HepG2 (cell line): Measurements from ENCODE around the gene SART1. TPM values are rescaled to one million over a fixed set of nuclear protein-coding genes. Genes with fewer than 3 reads are reported as not detected.
A peak's percentile ranks its signal among the peaks of the same experiment; 100 is the strongest.

Source experiments
- ATAC-seq: fragments of 200-7000 bp; cut with Tn5 transposase; 3 replicates; pipeline ENCODE4 v1.9.1; 2020; ENCODE audit warnings: mild to moderate bottlenecking, moderate library complexity
- BruUV-seq: library from RNA; stranded (reverse); fragments of 400-500 nt; replicated peaks from 2 replicates; lab custom pipeline; 2021; lab: Mats Ljungman, UMichigan
- CTCF ChIA-PET: fragments of 300-600 bp; formaldehyde crosslinking; extraction: SDS; loops from one replicate; lab custom pipeline; 2021; ENCODE audit warnings: low total read pairs, inconsistent platforms, low intra/inter-chr PET ratio; lab: Yijun Ruan, JAX
- POLR2A ChIA-PET: fragments of 350-600 bp; sonication (Branson Sonifier 250); formaldehyde crosslinking; loops from one replicate; lab custom pipeline; 2020; ENCODE audit warnings: antibody characterized with exemption, inconsistent platforms; lab: Yijun Ruan, JAX
- DNase-seq: peaks from one replicate; pipeline ENCODE4 v3.0.0-alpha.2; 2015; ENCODE audit warnings: low spot score
- FAIRE-seq: peaks from 3 replicates; lab custom pipeline; 2011; peaks lifted over from hg19 to GRCh38; lab: Jason Lieb, UNC
- H2AFZ ChIP-seq: one replicate; pipeline ENCODE4 v1.6.1; 2011; ENCODE audit warnings: low read length, inconsistent platforms
- H3K27ac ChIP-seq: fragments of 300-600 bp; 3 replicates; pipeline ENCODE4 v1.8.0; 2011; ENCODE audit warnings: mixed run types, mild to moderate bottlenecking, mixed read lengths, low read length, inconsistent platforms; ENCODE audit not compliant: insufficient read depth; ENCODE audit errors: extremely low read length
- H3K27me3 ChIP-seq, 2 experiments: fragments of 200-600 bp in 1 of 2; 2 replicates in 1 of 2; 3 replicates in 1 of 2; pipeline versions ENCODE4 v1.6.0 to v1.8.0; 2011; ENCODE audit warnings: low read length in 2 of 2, mild to moderate bottlenecking in 2 of 2, moderate library complexity in 2 of 2, inconsistent platforms in 1 of 2; ENCODE audit not compliant: insufficient read depth in 2 of 2, control insufficient read depth in 1 of 2
- H3K36me3 ChIP-seq, 2 experiments: fragments of 200-600 bp in 1 of 2; replicated peaks in 1 of 2; 2 replicates in 1 of 2; 3 replicates in 1 of 2; pipeline versions ENCODE4 v1.5.1 to v1.8.0; 2011; ENCODE audit warnings: low read length in 2 of 2, inconsistent platforms in 1 of 2; ENCODE audit not compliant: insufficient read depth in 2 of 2, control insufficient read depth in 1 of 2
- H3K4me1 ChIP-seq: 2 replicates; pipeline ENCODE4 v1.5.1; 2012; ENCODE audit warnings: low read length, inconsistent platforms; ENCODE audit not compliant: insufficient read depth
- H3K4me2 ChIP-seq: 2 replicates; pipeline ENCODE4 v1.6.0; 2011; ENCODE audit warnings: low read depth, low read length, inconsistent platforms
- H3K4me3 ChIP-seq, 3 experiments: fragments of 200-600 bp in 1 of 3; sonication (generic), shearing (Covaris generic) in 1 of 3; replicated peaks in 1 of 3; 2 replicates each; pipeline ENCODE4 v1.5.1; 2011 to 2016; ENCODE audit warnings: low read length in 3 of 3, inconsistent platforms in 2 of 3, low read depth in 2 of 3, mild to moderate bottlenecking in 2 of 3, control low read depth in 1 of 3, mixed read lengths in 1 of 3; ENCODE audit not compliant: insufficient read depth in 1 of 3
- H3K79me2 ChIP-seq: one replicate; pipeline ENCODE4 v1.6.1; 2011; ENCODE audit warnings: low read length, inconsistent platforms; ENCODE audit not compliant: insufficient read depth
- H3K9ac ChIP-seq: 2 replicates; pipeline ENCODE4 v1.6.0; 2011; ENCODE audit warnings: mild to moderate bottlenecking, low read depth, low read length, inconsistent platforms; ENCODE audit not compliant: insufficient read depth
- H3K9me3 ChIP-seq: 2 replicates; pipeline ENCODE4 v1.5.1; 2012; ENCODE audit warnings: mild to moderate bottlenecking, low read length
- H4K20me1 ChIP-seq: 2 replicates; pipeline ENCODE4 v1.6.0; 2011; ENCODE audit warnings: inconsistent platforms, mild to moderate bottlenecking, low read length, moderate library complexity; ENCODE audit not compliant: insufficient read depth
- WGBS: methylation state at CpG from one replicate; pipeline ENCODE4 v1.1.6; 2017; ENCODE audit warnings: low lambda C conversion rate; 5-methylcytosine and 5-hydroxymethylcytosine counted together
- in situ Hi-C: cut with HindIII; loops from 2 replicates; pipeline ENCODE4 v1.10.0; 2017; ENCODE audit warnings: low pct_unique_long_range_greater_than_20kb; ENCODE audit not compliant: extremely low pct_ligation_motif_present
- intact Hi-C: fragments of 100-400 bp; cut with micrococcal nuclease; formaldehyde crosslinking; loops from one replicate; pipeline ENCODE4 v1.10.0; 2022; ENCODE audit not compliant: unreplicated experiment
- polyA plus RNA-seq, 8 experiments: library from polyadenylated mRNA; depleted of rRNA in 3 of 8; stranded (reverse) in 7 of 8; unstranded in 1 of 8; fragments of >200 nt; fragmentation: Illumina TruSeq in 4 of 8; extraction: Trizol in 4 of 8; gene quantifications; 2 replicates each; pipeline versions ENCODE4 v1.2.1 to v1.2.3, GENCODE V29; 2011 to 2016; ENCODE audit warnings: low read depth in 4 of 8, missing spikeins in 1 of 8, mixed read lengths in 1 of 8; ENCODE audit not compliant: insufficient read depth in 1 of 8
- total RNA-seq, 5 experiments: library from RNA; depleted of rRNA; stranded (reverse); fragments of >200 nt; fragmentation: Illumina TruSeq; extraction: Trizol; gene quantifications; 2 replicates each; pipeline ENCODE4 v1.2.3, GENCODE V29; 2016; ENCODE audit warnings: low read depth in 1 of 5
- TF ChIP-seq, protein P1 (sequence below), 2 experiments: sonication (generic) in 1 of 2; formaldehyde crosslinking in 1 of 2; IDR thresholded peaks; 2 replicates each; pipeline versions ENCODE4 v1.5.1 to v1.6.1; 2011 to 2020; ENCODE audit warnings: borderline replicate concordance in 1 of 2, low read depth in 1 of 2, low read length in 1 of 2, mild to moderate bottlenecking in 1 of 2, missing genetic modification reagents in 1 of 2, moderate library complexity in 1 of 2
- TF ChIP-seq, protein P2 (sequence below): sonication (generic); formaldehyde crosslinking; IDR thresholded peaks from 2 replicates; pipeline ENCODE4 v1.4.0; 2020; ENCODE audit warnings: missing genetic modification reagents

Gene SART1
- total and polyA plus RNA-seq, 2 of the 13 experiments (the other 11 are each of a cell fraction or from before 2014, with no cell fraction given), result 11.3 to 22.5 TPM

DNA sequence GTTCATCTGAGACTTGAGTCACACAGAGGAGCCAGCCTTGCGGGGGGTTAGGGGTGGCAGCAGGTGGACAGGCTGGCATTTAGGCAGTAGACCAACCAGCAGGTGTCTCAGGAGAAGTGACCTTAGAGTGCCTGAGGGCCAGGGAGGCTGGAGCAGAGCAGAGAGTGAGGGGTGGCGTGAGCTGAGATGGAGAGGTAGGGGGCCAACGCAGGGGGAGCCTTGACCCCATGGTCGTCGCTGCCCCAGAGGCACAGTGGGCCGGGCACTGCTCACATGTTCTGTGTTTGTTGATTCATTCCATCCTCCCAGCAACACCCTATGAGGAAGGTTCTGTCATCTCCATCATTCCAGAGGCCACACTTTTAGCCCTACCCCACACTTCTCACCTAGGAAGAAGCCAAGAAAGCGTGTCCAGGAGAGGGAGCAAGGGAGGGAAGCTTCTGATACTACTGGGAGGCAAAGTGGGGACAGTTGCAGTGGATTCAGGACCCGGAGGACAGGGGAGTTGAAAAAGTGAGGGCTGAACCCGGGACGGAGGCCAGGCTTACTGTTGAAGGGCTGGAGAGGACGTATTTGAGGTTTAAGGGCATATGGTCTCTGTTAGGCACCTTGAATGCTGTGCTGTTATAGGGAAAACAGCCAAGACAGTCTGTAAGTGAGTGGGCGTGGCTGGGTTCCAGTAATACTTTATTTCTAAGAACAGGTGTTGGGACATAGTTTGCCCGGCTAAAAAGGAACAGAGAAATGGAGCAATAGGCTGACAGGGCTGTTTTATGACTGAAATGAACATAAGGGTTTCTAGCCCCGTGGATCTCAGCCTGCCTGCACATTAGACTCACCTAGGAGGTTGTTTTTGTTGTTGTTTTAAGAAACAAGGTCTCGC lies 7.3 kb downstream of the SART1 start:
- H3K27ac ChIP-seq, result no peak overlapping the region
- in situ Hi-C loops, result no loop called here
- H3K4me1 ChIP-seq, result peaks cover 2% of the 10 kb centered on the region; the same call in 1 of the 2 replicates
- H3K79me2 ChIP-seq, result peaks cover 2% of the 10 kb centered on the region
- FAIRE-seq, result no peak
- intact Hi-C loops, result no loop called here
- no peaks in the 10 kb centered on the region for H3K9me3 ChIP-seq
- ChIA-PET CTCF (no interaction called here), POLR2A (no interaction called here)
- H3K9ac ChIP-seq, result no peak overlapping the region
- ATAC-seq, result no peak; the same call in 2 of the 3 replicates
- no peak overlapping the region for H3K4me3 ChIP-seq
- TF ChIP-seq, protein P1, sequence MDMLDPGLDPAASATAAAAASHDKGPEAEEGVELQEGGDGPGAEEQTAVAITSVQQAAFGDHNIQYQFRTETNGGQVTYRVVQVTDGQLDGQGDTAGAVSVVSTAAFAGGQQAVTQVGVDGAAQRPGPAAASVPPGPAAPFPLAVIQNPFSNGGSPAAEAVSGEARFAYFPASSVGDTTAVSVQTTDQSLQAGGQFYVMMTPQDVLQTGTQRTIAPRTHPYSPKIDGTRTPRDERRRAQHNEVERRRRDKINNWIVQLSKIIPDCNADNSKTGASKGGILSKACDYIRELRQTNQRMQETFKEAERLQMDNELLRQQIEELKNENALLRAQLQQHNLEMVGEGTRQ (IDR thresholded peaks at IDR 0.05; ENCODE audit: low read depth, low read length), result no peak
- TF ChIP-seq, protein P1 (CRISPR knock-in tag; IDR thresholded peaks at IDR 0.05; ENCODE audit: borderline replicate concordance), result no peak
- TF ChIP-seq, protein P2, sequence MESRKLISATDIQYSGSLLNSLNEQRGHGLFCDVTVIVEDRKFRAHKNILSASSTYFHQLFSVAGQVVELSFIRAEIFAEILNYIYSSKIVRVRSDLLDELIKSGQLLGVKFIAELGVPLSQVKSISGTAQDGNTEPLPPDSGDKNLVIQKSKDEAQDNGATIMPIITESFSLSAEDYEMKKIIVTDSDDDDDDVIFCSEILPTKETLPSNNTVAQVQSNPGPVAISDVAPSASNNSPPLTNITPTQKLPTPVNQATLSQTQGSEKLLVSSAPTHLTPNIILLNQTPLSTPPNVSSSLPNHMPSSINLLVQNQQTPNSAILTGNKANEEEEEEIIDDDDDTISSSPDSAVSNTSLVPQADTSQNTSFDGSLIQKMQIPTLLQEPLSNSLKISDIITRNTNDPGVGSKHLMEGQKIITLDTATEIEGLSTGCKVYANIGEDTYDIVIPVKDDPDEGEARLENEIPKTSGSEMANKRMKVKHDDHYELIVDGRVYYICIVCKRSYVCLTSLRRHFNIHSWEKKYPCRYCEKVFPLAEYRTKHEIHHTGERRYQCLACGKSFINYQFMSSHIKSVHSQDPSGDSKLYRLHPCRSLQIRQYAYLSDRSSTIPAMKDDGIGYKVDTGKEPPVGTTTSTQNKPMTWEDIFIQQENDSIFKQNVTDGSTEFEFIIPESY, result peak; percentile 86
- no TSS peak for BruUV-seq
- no peak overlapping the region for H3K4me2 ChIP-seq
- H3K36me3 ChIP-seq, result peaks cover 29 to 52% of the 10 kb centered on the region in 2 experiments
- no peaks in the 10 kb centered on the region for H4K20me1 ChIP-seq
- H3K27me3 ChIP-seq, result no peaks in the 10 kb centered on the region; a peak in 1 of 5 replicates
- 96% methylated on average over 15 of the region's 15 CpGs for whole genome bisulfite sequencing
- no peak for DNase-seq
- H2AFZ ChIP-seq, result no peak overlapping the region
